ENCODE data around the gene FADS3.

DNA sequence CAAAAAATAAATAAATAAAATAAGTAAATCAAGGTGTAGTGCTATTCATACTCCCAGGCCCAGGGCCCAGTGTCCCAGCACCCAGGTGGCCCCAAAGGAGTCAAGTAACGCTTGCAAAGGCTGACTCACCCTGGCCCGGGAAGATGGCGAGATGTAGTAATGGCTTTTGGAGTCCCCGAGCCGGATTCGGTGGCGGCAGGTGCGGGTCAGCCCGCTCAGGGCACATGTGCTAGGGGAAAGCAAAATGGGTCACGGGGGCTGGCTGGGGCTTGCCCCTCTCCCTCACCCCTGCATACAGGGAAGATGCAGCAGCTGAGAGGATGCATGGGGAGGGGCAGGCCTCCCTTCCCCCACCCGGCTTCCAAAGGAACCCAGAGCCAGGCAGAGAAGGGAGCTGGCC lies 11.0 kb upstream of the FADS3 start:
- TF ChIP-seq, protein P1, sequence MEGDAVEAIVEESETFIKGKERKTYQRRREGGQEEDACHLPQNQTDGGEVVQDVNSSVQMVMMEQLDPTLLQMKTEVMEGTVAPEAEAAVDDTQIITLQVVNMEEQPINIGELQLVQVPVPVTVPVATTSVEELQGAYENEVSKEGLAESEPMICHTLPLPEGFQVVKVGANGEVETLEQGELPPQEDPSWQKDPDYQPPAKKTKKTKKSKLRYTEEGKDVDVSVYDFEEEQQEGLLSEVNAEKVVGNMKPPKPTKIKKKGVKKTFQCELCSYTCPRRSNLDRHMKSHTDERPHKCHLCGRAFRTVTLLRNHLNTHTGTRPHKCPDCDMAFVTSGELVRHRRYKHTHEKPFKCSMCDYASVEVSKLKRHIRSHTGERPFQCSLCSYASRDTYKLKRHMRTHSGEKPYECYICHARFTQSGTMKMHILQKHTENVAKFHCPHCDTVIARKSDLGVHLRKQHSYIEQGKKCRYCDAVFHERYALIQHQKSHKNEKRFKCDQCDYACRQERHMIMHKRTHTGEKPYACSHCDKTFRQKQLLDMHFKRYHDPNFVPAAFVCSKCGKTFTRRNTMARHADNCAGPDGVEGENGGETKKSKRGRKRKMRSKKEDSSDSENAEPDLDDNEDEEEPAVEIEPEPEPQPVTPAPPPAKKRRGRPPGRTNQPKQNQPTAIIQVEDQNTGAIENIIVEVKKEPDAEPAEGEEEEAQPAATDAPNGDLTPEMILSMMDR (IDR thresholded peaks at IDR 0.05): no peak
- TF ChIP-seq EZH2 (IDR thresholded peaks at IDR 0.05; ENCODE audit: borderline replicate concordance, insufficient read depth, low read depth, low read length, poor library complexity, severe bottlenecking): no peak
